Erythroblast (primary cell): Measurements from ENCODE around the gene PIGQ.

Experiments used
- DNase-seq, 2 experiments: peaks; one replicate each; lab custom pipeline; 2025; lab: John Stamatoyannopoulos, UW
- GATA1 ChIP-seq: IDR thresholded peaks from 2 replicates; pipeline ENCODE4 v1.6.1; 2011; ENCODE audit warnings: low read depth, mild to moderate bottlenecking, control low read depth, low read length, moderate library complexity
- POLR2A ChIP-seq: IDR thresholded peaks from 2 replicates; pipeline ENCODE4 v1.6.1; 2011; ENCODE audit warnings: mild to moderate bottlenecking, low read length

PIGQ gene

DNA sequence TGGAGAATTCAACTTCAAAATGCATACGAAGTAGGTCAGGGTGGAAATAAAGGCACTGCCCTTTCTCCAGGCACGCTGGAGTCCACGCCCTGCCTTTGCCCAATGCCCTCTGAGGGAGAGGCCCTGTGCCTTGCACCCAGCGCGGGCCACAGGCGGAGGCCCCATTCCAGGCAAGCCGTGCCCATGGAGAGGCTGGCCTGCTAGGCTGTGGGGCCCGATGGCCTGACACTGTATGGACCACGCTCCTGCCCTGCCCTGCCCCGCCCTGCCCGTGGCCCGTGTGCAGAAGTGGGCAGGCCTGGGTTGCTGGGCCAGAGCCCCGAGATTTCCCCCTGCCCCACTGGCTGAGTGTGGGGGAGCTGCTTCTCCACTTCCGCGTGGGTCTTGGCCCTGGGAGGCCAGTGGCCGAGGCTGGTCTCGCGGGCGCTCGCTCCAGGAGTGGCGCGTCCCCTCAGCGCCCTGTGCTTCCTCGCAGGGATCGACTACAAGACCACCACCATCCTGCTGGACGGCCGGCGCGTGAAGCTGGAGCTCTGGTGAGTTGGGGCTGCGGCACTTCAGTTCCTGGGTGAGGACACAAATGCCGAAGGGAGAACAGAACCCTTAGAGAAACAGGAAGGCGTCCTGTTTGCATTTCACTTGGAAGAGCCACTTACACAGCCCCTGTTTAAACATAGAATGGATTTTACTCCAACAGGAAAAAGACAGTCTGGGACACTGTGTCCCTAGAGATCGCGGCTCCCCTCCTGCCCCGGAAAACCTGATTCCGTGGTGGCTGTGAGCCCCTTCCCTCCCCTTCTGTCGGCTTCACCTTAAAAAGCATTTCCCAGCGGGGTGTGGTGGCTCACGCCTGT lies 47.2 kb downstream of the PIGQ start:
- DNase-seq: no peak
- TF ChIP-seq GATA1: no peak
- no peak for TF ChIP-seq POLR2A

DNA sequence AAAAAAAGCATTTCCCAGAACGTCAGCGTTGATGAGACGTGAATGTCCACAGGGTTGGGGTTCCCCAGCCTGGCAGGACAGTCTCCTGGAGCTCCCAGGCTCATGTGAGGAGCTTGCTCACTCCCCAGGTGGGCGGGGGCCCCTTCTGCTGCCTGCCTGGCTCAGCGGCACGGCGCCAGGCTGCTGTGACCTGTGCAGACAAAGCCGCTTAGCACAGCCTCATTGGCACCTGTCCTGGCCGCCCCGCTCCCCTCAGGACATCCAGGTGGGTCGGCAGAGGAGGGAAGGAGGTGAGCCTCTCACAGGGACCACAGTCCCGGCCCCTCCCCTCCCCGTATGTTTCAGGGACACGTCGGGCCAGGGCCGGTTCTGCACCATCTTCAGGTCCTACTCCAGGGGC lies 48.1 kb downstream of the PIGQ start:
- TF ChIP-seq GATA1: no peak
- no peak for TF ChIP-seq POLR2A

DNA sequence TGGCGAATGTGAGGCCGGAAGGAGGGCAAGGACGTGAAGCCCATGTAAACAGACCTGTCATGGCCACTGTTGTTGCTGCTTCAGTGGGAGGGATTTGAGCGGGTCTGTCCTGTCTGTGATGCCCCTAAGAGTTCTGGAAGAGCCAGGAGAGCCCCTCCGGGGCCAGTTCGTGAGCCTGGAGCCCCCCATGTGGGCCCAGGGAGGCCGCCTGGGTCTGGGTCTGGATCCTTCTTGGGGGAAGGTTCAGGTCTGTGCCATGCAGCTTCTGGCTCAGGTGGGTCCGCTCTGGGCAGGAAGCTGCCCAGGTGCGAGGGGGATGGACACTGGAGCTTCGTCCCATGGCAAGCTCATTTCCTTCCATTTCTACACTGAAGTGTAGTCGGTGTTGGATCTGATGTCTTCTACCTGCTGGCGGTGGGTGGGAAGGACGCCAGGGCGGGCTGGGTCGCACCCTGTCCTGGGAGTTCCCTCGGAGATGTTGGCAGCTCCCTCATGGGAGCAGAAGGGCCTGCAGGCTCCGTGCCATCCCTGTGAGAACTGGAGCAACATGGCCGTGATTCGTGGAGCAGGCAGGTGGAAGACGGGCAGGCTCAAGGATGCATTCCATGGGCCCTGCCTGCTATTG lies 49.8 kb downstream of the PIGQ start:
- no peak for DNase-seq
- TF ChIP-seq GATA1: no peak
- no peak for TF ChIP-seq POLR2A

More for the DNA sequence above, 48.1 kb downstream of the PIGQ start:
- no peak for DNase-seq

DNA sequence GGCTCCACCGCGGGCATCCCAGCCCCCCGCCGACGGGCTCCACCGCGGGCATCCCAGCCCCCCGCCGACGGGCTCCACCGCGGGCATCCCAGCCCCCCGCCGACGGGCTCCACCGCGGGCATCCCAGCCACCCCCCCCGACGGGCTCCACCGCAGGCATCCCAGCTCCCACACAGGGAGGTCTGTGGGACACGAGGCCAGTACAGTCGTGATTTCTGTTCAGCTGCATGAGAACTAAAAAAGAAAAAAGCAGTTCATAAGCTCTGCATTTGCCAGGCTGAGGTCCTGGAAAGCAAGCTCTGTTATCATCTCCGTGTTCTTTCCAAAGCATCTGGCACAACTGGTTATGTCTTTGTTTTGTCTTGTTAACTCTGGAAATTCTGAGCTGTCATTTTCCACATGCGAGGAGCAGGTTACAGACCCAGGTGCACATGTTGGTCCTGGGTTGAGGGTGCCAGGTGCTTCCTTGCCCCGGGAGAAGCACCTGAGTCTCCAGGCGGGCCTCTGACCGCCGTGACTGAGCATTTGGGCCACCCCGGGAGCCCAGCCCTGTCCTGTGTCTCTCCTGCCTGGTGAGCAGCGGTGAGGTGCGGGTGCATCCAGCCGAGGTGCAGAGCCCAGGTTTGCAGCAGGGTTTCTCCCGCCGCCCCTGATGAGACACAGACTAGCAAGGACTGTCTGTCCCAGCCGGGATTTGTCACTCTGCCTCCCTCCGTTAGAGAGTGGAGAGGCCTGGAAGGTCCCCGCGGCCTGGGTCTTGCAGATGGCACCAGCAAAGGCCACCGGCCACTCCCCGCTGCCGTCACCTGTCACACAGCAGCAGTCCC lies 51.1 kb downstream of the PIGQ start:
- no peak for TF ChIP-seq POLR2A
- no peak for TF ChIP-seq GATA1
- DNase-seq: no peak

DNA sequence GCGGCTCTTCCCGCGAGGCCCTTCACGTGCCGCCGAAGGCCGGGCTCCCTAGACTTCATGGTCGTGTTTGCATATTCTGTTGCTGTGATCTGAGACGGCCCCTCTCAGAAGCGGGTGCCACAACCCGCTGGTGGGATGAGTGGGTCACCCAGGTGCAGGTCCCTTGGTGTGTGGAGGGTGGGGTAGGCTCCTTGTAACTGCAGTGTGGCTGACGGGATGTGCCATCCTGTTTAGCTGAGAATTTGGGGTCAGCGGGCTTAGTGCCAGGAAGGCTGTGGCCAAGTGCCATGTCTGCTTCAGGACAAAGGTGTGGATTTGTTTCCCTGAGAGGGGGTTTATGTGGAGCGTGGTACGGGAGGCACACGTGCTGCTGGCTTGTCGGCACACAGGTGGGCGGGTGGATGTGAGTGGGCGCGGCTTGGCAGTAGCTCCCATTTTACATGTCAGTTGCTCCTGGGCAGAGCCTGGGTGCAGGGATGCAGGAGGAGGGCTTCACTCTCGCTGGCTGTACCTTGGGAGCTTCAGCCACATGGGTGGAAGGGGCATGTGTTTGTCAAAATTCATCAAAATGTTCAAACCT lies 51.8 kb downstream of the PIGQ start:
- TF ChIP-seq GATA1: no peak
- no peak for TF ChIP-seq POLR2A
- no peak for DNase-seq

DNA sequence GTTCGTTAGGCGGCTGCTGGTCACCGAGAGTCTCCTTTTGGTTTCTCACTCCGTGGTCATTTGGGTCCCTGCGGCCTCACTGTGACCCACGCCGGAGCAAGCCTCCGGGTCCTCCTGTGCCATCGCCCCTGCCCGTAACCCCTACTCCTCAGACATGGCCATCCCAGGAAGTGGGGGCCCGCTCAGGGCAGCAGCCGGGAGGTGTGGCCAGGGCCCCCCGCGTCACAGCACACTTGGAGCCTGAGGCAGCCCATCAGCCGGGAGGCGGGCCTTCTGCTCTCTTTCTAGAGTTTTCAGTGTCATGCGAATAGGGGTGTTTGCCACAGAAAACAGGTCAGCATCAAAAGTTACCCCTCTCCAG lies 53.1 kb downstream of the PIGQ start:
- DNase-seq: no peak
- no peak for TF ChIP-seq GATA1
- TF ChIP-seq POLR2A: no peak

DNA sequence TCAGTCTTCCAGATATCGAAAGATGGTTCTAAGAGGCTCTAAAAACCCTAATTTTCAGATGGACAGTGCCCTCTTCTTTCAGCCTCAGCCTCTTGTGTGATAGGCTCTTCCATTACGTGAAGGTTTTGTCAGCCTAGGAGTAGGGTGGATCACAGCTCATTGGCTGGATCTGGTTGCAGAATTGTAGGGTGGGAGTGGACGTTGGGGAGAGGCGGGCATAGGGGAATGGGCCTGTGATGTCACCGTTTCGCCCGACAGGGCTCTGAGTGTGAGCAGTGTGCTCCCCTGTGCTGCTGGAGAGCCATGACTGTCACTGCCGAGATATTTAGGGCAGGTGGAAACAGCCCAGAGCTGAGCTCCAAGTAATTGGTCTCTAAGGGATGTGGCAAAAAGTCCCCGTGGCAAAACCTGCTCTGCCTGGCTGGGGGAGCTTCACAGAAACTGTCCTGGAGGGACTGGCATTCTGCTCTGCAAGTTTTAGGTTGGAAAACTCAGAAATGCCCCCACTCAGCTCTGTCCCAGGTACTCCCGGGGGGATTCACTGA lies 54.8 kb downstream of the PIGQ start:
- no peak for TF ChIP-seq POLR2A
- no peak for TF ChIP-seq GATA1
- no peak for DNase-seq

DNA sequence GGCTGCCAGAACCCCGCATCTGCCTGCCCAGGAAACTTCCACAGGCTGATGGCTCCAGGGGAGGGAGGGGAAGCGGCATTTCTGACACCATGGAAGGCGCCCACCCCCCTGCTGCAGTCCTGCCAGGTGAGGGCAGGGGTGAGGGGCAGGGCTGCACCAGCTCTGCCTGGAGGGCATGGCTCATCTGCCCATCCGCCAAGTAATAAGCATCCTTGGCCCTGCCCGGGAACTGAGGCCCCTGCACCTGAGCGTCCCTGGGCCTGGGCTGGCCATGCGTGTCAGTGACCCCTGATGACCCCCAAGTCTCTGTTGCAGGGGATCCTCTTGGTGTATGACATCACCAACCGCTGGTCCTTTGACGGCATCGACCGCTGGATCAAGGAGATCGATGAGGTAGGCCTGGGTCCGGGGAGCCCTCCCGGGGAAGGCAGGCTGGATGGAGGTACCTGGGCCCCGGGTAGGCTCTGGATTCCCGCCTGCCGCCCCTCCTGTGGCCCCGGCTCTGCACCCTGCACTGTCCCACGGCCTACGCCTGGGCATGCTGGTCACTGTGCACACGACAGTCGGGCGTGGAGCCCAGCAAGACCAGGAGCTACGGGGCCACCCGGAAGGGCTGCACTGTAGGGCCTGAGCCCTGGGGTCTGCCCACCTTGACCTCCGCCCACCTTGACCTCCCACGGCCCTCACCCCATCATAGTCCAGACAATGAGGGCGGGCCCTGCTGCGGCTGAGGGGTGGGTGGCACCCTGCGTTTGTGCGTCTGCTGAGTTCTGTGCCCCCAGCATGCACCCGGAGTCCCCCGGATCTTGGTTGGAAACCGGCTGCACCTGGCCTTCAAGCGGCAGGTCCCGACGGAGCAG lies 55.6 kb downstream of the PIGQ start:
- DNase-seq: no peak
- TF ChIP-seq POLR2A: no peak
- no peak for TF ChIP-seq GATA1

DNA sequence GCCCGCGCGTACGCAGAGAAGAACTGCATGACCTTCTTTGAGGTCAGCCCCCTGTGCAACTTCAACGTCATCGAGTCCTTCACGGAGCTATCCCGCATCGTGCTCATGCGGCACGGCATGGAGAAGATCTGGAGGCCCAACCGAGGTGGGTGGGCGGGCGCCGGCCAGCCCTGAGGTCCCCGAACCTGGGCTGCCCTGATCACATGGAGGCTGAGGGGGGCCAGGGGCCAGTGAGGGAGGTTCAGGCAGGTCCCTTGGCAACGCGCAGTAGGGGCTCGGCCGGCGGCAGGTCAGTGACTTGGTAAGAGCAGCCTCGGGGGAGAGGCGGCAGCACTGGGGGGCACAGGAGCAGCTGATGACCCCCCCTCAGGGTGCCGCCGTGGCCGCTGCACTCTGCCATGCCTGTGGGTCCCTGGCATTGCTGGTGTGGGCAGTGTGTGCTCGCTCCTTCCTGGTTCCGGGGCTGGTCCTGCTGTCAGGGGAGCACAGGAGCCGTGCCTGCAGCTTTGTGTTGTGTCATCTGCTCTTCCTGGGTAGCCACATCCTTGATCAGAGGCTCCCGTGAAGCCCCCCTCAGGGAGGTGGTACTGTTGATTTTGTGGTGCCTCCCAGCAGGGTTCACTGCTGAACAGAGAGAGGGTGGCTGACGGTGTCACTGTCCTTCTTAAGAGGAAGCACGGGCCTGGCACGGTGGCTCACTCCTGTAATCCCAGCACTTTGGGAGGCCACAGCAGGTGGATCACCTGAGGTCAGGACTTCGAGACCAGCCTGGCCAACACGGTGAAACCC lies 56.4 kb downstream of the PIGQ start:
- TF ChIP-seq GATA1 (no peak), POLR2A (no peak)
- no peak for DNase-seq

DNA sequence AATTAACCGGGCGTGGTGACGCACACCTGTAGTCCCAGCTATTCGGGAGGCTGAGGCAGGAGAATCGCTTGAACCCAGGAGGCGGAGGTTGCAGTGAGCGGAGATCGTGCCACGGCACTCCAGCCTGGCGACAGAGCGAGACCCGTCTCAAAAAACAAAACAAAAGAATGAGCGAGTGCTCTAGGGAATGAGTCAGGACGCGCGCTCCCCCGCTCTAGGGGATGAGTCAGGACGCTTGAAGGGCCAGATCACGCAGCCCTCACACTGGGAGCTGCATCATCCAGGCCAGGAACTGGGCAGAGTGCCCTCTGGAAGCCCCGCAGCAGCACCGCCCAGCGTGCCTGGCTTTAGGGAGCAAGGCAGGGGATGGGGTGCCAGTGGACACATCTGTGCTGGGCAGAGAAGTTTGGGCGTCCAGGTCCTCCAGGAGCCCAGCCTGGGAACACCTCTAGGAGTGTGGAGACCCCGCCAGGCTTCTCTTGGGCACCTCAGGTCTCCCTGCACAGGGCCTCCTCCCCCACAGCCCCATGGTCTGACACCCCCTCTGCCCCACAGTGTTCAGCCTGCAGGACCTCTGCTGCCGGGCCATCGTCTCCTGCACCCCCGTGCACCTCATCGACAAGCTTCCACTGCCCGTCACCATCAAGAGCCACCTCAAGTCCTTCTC lies 57.2 kb downstream of the PIGQ start:
- TF ChIP-seq POLR2A (no peak), GATA1 (no peak)
- DNase-seq: no peak
